ENCODE results near the gene SIX5. TPM values are rescaled to one million over a fixed set of nuclear protein-coding genes. Genes with fewer than 3 reads are reported as not detected.
A peak's percentile ranks its signal among the peaks of the same experiment; 100 is the strongest.

Gene SIX5
- total RNA-seq, 1 donor from 2014 or later = 2.1 TPM

GRCh38 chr19:45766296-45766868 lies 2.7 kb downstream of the SIX5 start:
- no peaks in the 10 kb centered on the region for H3K27me3 ChIP-seq (ENCODE audit: control insufficient read depth, insufficient read depth, low read length)
- no peak for TF ChIP-seq CTCF (IDR thresholded peaks at IDR 0.05; ENCODE audit: insufficient read depth, low read length, severe bottlenecking)
- FAIRE-seq (no peak), DNase-seq (ENCODE audit: low read depth) (no peak)
- peak overlapping the region; percentile 88 for H3K4me3 ChIP-seq (ENCODE audit: low read depth, low read length)
- no peaks in the 10 kb centered on the region for H3K36me3 ChIP-seq (ENCODE audit: control insufficient read depth, insufficient read depth, low read length)

- no peak for TF ChIP-seq CTCF (IDR thresholded peaks at IDR 0.05; ENCODE audit: insufficient read depth, low read length, severe bottlenecking)
- H3K4me3 ChIP-seq (ENCODE audit: low read depth, low read length) = no peak overlapping the region
- H3K27me3 ChIP-seq (ENCODE audit: control insufficient read depth, insufficient read depth, low read length) = no peaks in the 10 kb centered on the region
- FAIRE-seq = no peak
- DNase-seq (ENCODE audit: low read depth) = no peak
- no peaks in the 10 kb centered on the region for H3K36me3 ChIP-seq (ENCODE audit: control insufficient read depth, insufficient read depth, low read length)
Measured at GRCh38 chr19:45765702-45766295, 3.3 kb downstream of the SIX5 start.

- DNase-seq (ENCODE audit: low read depth) = no peak
- H3K4me3 ChIP-seq (ENCODE audit: low read depth, low read length) = no peak overlapping the region
- no peak for FAIRE-seq
- no peaks in the 10 kb centered on the region for H3K27me3 ChIP-seq (ENCODE audit: control insufficient read depth, insufficient read depth, low read length)
- no peaks in the 10 kb centered on the region for H3K36me3 ChIP-seq (ENCODE audit: control insufficient read depth, insufficient read depth, low read length)
- TF ChIP-seq CTCF (IDR thresholded peaks at IDR 0.05; ENCODE audit: insufficient read depth, low read length, severe bottlenecking) = no peak
Measured at GRCh38 chr19:45764945-45765701, 3.9 kb downstream of the SIX5 start.

- Histone ChIP-seq H3K36me3 (ENCODE audit: control insufficient read depth, insufficient read depth, low read length) (no peaks in the 10 kb centered on the region), H3K4me3 (ENCODE audit: low read depth, low read length) (no peak overlapping the region), H3K27me3 (ENCODE audit: control insufficient read depth, insufficient read depth, low read length) (no peaks in the 10 kb centered on the region)
- TF ChIP-seq CTCF (IDR thresholded peaks at IDR 0.05; ENCODE audit: insufficient read depth, low read length, severe bottlenecking) = no peak
- DNase-seq (ENCODE audit: low read depth) = no peak
- no peak for FAIRE-seq
Measured at GRCh38 chr19:45764475-45764874, 4.6 kb downstream of the SIX5 start.

GRCh38 chr19:45763691-45764294 lies 5.3 kb downstream of the SIX5 start:
- no peak overlapping the region for H3K4me3 ChIP-seq (ENCODE audit: low read depth, low read length)
- no peak for TF ChIP-seq CTCF (IDR thresholded peaks at IDR 0.05; ENCODE audit: insufficient read depth, low read length, severe bottlenecking)
- DNase-seq (ENCODE audit: low read depth) = no peak
- H3K36me3 ChIP-seq (ENCODE audit: control insufficient read depth, insufficient read depth, low read length) = no peaks in the 10 kb centered on the region
- H3K27me3 ChIP-seq (ENCODE audit: control insufficient read depth, insufficient read depth, low read length) = no peaks in the 10 kb centered on the region
- no peak for FAIRE-seq

Data from bronchial epithelial cell (primary cell).